ENCODE data around the gene STRN3.

DNA sequence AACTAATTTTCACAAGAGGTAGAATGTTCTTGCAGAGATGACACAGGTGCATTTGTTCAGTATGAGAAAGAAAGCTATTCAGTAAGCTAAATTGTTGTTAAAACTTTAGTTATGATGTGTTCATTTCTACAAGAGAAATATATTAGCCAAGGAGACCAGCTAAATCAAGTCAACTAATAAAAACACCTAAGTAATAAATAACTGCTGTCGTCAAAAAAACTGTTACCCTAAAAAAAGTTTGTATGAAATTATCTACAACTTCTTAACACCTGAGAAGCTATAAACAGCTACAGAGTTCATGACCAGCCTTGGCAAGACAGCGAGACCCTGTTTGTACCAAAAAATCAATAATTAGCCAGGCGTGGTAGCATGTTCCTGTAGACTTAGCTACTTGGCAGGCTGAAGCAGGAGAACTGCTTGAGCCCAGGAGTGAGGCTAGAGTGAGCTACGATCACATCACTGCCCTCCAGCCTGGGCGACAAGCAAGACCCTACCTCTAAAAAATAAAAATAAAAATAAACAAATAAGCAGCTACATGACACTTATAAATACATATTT lies 68.3 kb downstream of the STRN3 start:
- TF ChIP-seq CTCF (conservative IDR thresholded peaks at IDR 0.05; ENCODE audit: low read depth, low read length): no peak
- TF ChIP-seq EZH2 (IDR thresholded peaks at IDR 0.05; ENCODE audit: borderline replicate concordance, low read depth, low read length, poor library complexity, severe bottlenecking): no peak
